IMR-90 (cell line): ENCODE results near the gene PMF1. TPM values are rescaled to one million over a fixed set of nuclear protein-coding genes. Genes with fewer than 3 reads are reported as not detected.

Source experiments
- ATAC-seq: fragments of 200-7000 bp; cut with Tn5 transposase; 2 replicates; pipeline ENCODE4 v1.9.1; 2020; ENCODE audit warnings: low read depth, mild to moderate bottlenecking, moderate library complexity
- BruUV-seq: library from RNA; stranded (reverse); fragments of 400-500 nt; replicated peaks from 2 replicates; lab custom pipeline; 2021; lab: Mats Ljungman, UMichigan
- CTCF ChIA-PET: fragments of 300-600 bp; formaldehyde crosslinking; extraction: SDS; loops from one replicate; lab custom pipeline; 2021; ENCODE audit warnings: antibody characterized with exemption; lab: Yijun Ruan, JAX
- POLR2A ChIA-PET: fragments of 300-600 bp; sonication (Branson Sonifier 250); formaldehyde crosslinking; loops from one replicate; lab custom pipeline; 2022; ENCODE audit warnings: antibody characterized with exemption; ENCODE audit not compliant: unreplicated experiment; lab: Charles Lee
- DNase-seq: peaks from one replicate; pipeline ENCODE4 v3.0.0; 2013
- H2AFZ ChIP-seq: replicated peaks from 2 replicates; pipeline ENCODE3; 2013; ENCODE audit warnings: low read length, mild to moderate bottlenecking; ENCODE audit not compliant: poor library complexity
- H2AK5ac ChIP-seq: 2 replicates; pipeline ENCODE4 v1.6.1; 2013; ENCODE audit warnings: low read depth, low read length, inconsistent platforms
- H2AK9ac ChIP-seq: replicated peaks from 2 replicates; pipeline ENCODE3; 2013; ENCODE audit warnings: mild to moderate bottlenecking, low read depth, low read length, moderate library complexity; ENCODE audit not compliant: poor library complexity
- H2BK120ac ChIP-seq: 2 replicates; pipeline ENCODE4 v1.6.1; 2013; ENCODE audit warnings: low read depth, low read length, inconsistent platforms
- H2BK15ac ChIP-seq: 3 replicates; pipeline ENCODE4 v1.6.1; 2013; ENCODE audit warnings: low read depth, low read length, inconsistent platforms
- H2BK20ac ChIP-seq: 2 replicates; pipeline ENCODE4 v1.6.1; 2013; ENCODE audit warnings: low read depth, mild to moderate bottlenecking, inconsistent platforms, low read length, moderate library complexity
- H2BK5ac ChIP-seq: 2 replicates; pipeline ENCODE4 v1.6.1; 2013; ENCODE audit warnings: mild to moderate bottlenecking, low read depth, low read length, inconsistent platforms; ENCODE audit not compliant: poor library complexity, severe bottlenecking
- H3K14ac ChIP-seq: replicated peaks from 2 replicates; pipeline ENCODE4 v1.6.1; 2013; ENCODE audit warnings: low read depth, low read length, inconsistent platforms
- H3K18ac ChIP-seq: 2 replicates; pipeline ENCODE4 v1.6.1; 2013; ENCODE audit warnings: low read depth, low read length, control low read depth
- H3K23ac ChIP-seq: 2 replicates; pipeline ENCODE4 v1.6.1; 2013; ENCODE audit warnings: low read depth, low read length, inconsistent platforms
- H3K27ac ChIP-seq: 2 replicates; pipeline ENCODE4 v1.5.1; 2013; ENCODE audit warnings: mild to moderate bottlenecking, control low read depth, low read length; ENCODE audit not compliant: insufficient read depth
- H3K27me3 ChIP-seq: 2 replicates; pipeline ENCODE4 v1.6.1; 2013; ENCODE audit warnings: low read length; ENCODE audit not compliant: control insufficient read depth, insufficient read depth
- H3K36me3 ChIP-seq: 2 replicates; pipeline ENCODE4 v1.6.1; 2013; ENCODE audit warnings: low read length, mixed read lengths; ENCODE audit not compliant: control insufficient read depth, insufficient read depth
- H3K4ac ChIP-seq: 2 replicates; pipeline ENCODE4 v1.6.1; 2013; ENCODE audit warnings: low read depth, low read length, inconsistent platforms
- H3K4me1 ChIP-seq: 2 replicates; pipeline ENCODE4 v1.6.1; 2013; ENCODE audit warnings: low read length, mixed read lengths; ENCODE audit not compliant: control insufficient read depth, insufficient read depth
- H3K4me2 ChIP-seq: 2 replicates; pipeline ENCODE4 v1.6.1; 2013; ENCODE audit warnings: low read depth, mild to moderate bottlenecking, control low read depth, low read length, moderate library complexity
- H3K4me3 ChIP-seq: 2 replicates; pipeline ENCODE4 v1.5.1; 2013; ENCODE audit warnings: low read depth, mild to moderate bottlenecking, control low read depth, low read length, moderate library complexity; ENCODE audit not compliant: insufficient read depth
- H3K56ac ChIP-seq: 2 replicates; pipeline ENCODE4 v1.6.1; 2013; ENCODE audit warnings: low read length, inconsistent platforms; ENCODE audit not compliant: insufficient read depth; ENCODE audit errors: extremely low read depth
- H3K79me1 ChIP-seq, 2 experiments: 2 replicates each; pipeline ENCODE4 v1.6.1; 2013; ENCODE audit warnings: low read length in 2 of 2, inconsistent platforms in 1 of 2, low read depth in 1 of 2
- H3K9ac ChIP-seq: 2 replicates; pipeline ENCODE4 v1.6.1; 2013; ENCODE audit warnings: low read depth, low read length, control low read depth
- H3K9me1 ChIP-seq: 2 replicates; pipeline ENCODE4 v1.6.1; 2013; ENCODE audit warnings: low read length, inconsistent platforms; ENCODE audit not compliant: insufficient read depth
- H3K9me3 ChIP-seq: 2 replicates; pipeline ENCODE4 v1.6.1; 2013; ENCODE audit warnings: low read length; ENCODE audit not compliant: control insufficient read depth, insufficient read depth
- H4K20me1 ChIP-seq: 2 replicates; pipeline ENCODE4 v1.6.1; 2013; ENCODE audit warnings: low read length, inconsistent platforms; ENCODE audit not compliant: insufficient read depth
- H4K5ac ChIP-seq: 2 replicates; pipeline ENCODE4 v1.6.1; 2013; ENCODE audit warnings: mild to moderate bottlenecking, low read depth, low read length, control low read depth
- H4K8ac ChIP-seq, 2 experiments: 2 replicates each; pipeline ENCODE4 v1.6.1; 2013; ENCODE audit warnings: low read depth in 2 of 2, low read length in 2 of 2, control low read depth in 1 of 2, inconsistent platforms in 1 of 2
- H4K91ac ChIP-seq: 2 replicates; pipeline ENCODE4 v1.6.1; 2013; ENCODE audit warnings: low read depth, low read length, inconsistent platforms; ENCODE audit not compliant: insufficient read depth
- BHLHE40 ChIP-seq: fragments of 150-350 bp; IDR thresholded peaks from 2 replicates; pipeline ENCODE4 v1.6.1; 2016; ENCODE audit warnings: mild to moderate bottlenecking, low read depth, low read length
- CEBPB ChIP-seq: IDR thresholded peaks from 2 replicates; pipeline ENCODE4 v1.6.1; 2012; ENCODE audit warnings: low read depth, low read length, improper control_type of control experiment
- CHD1 ChIP-seq: IDR thresholded peaks from 2 replicates; pipeline ENCODE4 v1.6.1; 2012; ENCODE audit warnings: low read depth, low read length, improper control_type of control experiment
- FOS ChIP-seq: fragments of 150-350 bp; IDR thresholded peaks from 2 replicates; pipeline ENCODE4 v1.6.1; 2016; ENCODE audit warnings: low read depth, low read length
- MAFK ChIP-seq: IDR thresholded peaks from 2 replicates; pipeline ENCODE4 v1.6.1; 2012; ENCODE audit warnings: low read depth, low read length, improper control_type of control experiment
- MAZ ChIP-seq: IDR thresholded peaks from 2 replicates; pipeline ENCODE4 v1.6.1; 2012; ENCODE audit warnings: low read depth, mild to moderate bottlenecking, low read length, improper control_type of control experiment, moderate library complexity, borderline replicate concordance
- MXI1 ChIP-seq: IDR thresholded peaks from 2 replicates; pipeline ENCODE4 v1.6.1; 2012; ENCODE audit warnings: low read depth, mild to moderate bottlenecking, low read length, moderate library complexity, borderline replicate concordance
- NFE2L2 ChIP-seq: fragments of 150-350 bp; IDR thresholded peaks from 2 replicates; pipeline ENCODE4 v1.6.1; 2016; ENCODE audit warnings: low read depth, mild to moderate bottlenecking, low read length
- POLR2A ChIP-seq: IDR thresholded peaks from 2 replicates; pipeline ENCODE4 v1.6.1; 2012; ENCODE audit warnings: mild to moderate bottlenecking, low read depth, low read length
- RAD21 ChIP-seq: IDR thresholded peaks from 2 replicates; pipeline ENCODE4 v1.6.1; 2012; ENCODE audit warnings: low read length, improper control_type of control experiment
- RCOR1 ChIP-seq: IDR thresholded peaks from 2 replicates; pipeline ENCODE4 v1.6.1; 2012; ENCODE audit warnings: mild to moderate bottlenecking, low read length, improper control_type of control experiment; ENCODE audit not compliant: insufficient replicate concordance
- RFX5 ChIP-seq: IDR thresholded peaks from 2 replicates; pipeline ENCODE4 v1.8.0; 2012; ENCODE audit warnings: low read depth, mild to moderate bottlenecking, low read length, moderate library complexity
- SMC3 ChIP-seq: fragments of 150-350 bp; IDR thresholded peaks from 2 replicates; pipeline ENCODE4 v1.6.1; 2016; ENCODE audit warnings: low read depth, mild to moderate bottlenecking, antibody characterized with exemption, low read length, moderate library complexity
- USF2 ChIP-seq: fragments of 150-350 bp; IDR thresholded peaks from 2 replicates; pipeline ENCODE4 v1.6.1; 2017; ENCODE audit warnings: mild to moderate bottlenecking, antibody characterized with exemption, low read length, low read depth
- WGBS, 2 experiments: methylation state at CpG; one replicate each; pipeline versions ENCODE4 v1.1.5 to v1.1.7; 2013; ENCODE audit warnings: missing lambda C conversion rate in 2 of 2; ENCODE audit not compliant: insufficient read length in 1 of 2; ENCODE audit errors: extremely low coverage in 2 of 2; 5-methylcytosine and 5-hydroxymethylcytosine counted together
- dilution Hi-C: fragments of 300-500 bp; cut with HindIII; formaldehyde crosslinking; loops from one replicate; pipeline ENCODE4 v1.14.3; 2018; ENCODE audit warnings: low sequenced_read_pairs; ENCODE audit not compliant: unreplicated experiment
- in situ Hi-C: fragments of 300-500 bp; cut with MboI; formaldehyde crosslinking; loops from 3 replicates; pipeline ENCODE4 v1.14.3; 2019; ENCODE audit warnings: low sequenced_read_pairs, inconsistent platforms, mixed read lengths
- intact Hi-C: fragments of 100-400 bp; cut with micrococcal nuclease; formaldehyde crosslinking; loops from 2 replicates; pipeline ENCODE4 v1.10.0; 2022
- polyA plus RNA-seq, 3 experiments: library from polyadenylated mRNA; depleted of rRNA; stranded (reverse); fragments of >200 nt; gene quantifications; 2 replicates each; pipeline ENCODE4 v1.2.3, GENCODE V29; 2012; ENCODE audit warnings: low replicate concordance in 1 of 3
- total RNA-seq: library from RNA; depleted of rRNA; stranded (reverse); fragments of >200 nt; gene quantifications from 2 replicates; pipeline ENCODE4 v1.2.3, GENCODE V29; 2012
- TF ChIP-seq, protein P1 (sequence below): fragments of 150-350 bp; IDR thresholded peaks from 2 replicates; pipeline ENCODE4 v1.6.1; 2016; ENCODE audit warnings: low read depth, mild to moderate bottlenecking, low read length, moderate library complexity, borderline replicate concordance
- TF ChIP-seq, protein P2 (sequence below): conservative IDR thresholded peaks from 2 replicates; pipeline ENCODE4 v1.5.1; 2012; ENCODE audit warnings: mild to moderate bottlenecking, low read depth, low read length, improper control_type of control experiment

Gene PMF1
- total and polyA plus RNA-seq, 2 of the 4 experiments (the other 2 are of a cell fraction) = 54.8 to 73.4 TPM

- Histone ChIP-seq H3K9me1 (peaks cover 3% of the 10 kb centered on the region; the same call in 1 of the 2 replicates), H3K18ac (no peak overlapping the region), H3K9ac (no peak overlapping the region), H2AFZ (no peak overlapping the region), H2BK15ac (no peak overlapping the region), H3K23ac (no peak overlapping the region), H2BK20ac (no peak overlapping the region), H4K5ac (no peak overlapping the region), H4K8ac (no peak overlapping the region), H3K36me3 (no peaks in the 10 kb centered on the region), H3K9me3 (no peaks in the 10 kb centered on the region), H3K4ac (no peak overlapping the region), H4K20me1 (no peaks in the 10 kb centered on the region), H3K56ac (no peak overlapping the region), H2BK120ac (no peak overlapping the region), H3K4me2 (no peak overlapping the region), H2AK5ac (no peak overlapping the region), H3K27ac (no peak overlapping the region), H3K14ac (no peak overlapping the region), H3K27me3 (no peaks in the 10 kb centered on the region), H2BK5ac (no peak overlapping the region), H3K4me1 (peaks cover 2% of the 10 kb centered on the region; the same call in 1 of the 2 replicates), H4K91ac (no peak overlapping the region), H3K79me1 (no peaks in the 10 kb centered on the region), H2AK9ac (no peak overlapping the region), H3K4me3 (no peak overlapping the region)
- TF ChIP-seq POLR2A (no peak), MAFK (no peak), MXI1 (no peak), USF2 (no peak), CEBPB (no peak), SMC3 (no peak), FOS (no peak), RCOR1 (no peak), RFX5 (no peak), MAZ (no peak), BHLHE40 (no peak), NFE2L2 (no peak), CHD1 (no peak), RAD21 (no peak)
- TF ChIP-seq, protein P1, sequence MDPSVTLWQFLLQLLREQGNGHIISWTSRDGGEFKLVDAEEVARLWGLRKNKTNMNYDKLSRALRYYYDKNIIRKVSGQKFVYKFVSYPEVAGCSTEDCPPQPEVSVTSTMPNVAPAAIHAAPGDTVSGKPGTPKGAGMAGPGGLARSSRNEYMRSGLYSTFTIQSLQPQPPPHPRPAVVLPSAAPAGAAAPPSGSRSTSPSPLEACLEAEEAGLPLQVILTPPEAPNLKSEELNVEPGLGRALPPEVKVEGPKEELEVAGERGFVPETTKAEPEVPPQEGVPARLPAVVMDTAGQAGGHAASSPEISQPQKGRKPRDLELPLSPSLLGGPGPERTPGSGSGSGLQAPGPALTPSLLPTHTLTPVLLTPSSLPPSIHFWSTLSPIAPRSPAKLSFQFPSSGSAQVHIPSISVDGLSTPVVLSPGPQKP = no peak
- TF ChIP-seq, protein P2, sequence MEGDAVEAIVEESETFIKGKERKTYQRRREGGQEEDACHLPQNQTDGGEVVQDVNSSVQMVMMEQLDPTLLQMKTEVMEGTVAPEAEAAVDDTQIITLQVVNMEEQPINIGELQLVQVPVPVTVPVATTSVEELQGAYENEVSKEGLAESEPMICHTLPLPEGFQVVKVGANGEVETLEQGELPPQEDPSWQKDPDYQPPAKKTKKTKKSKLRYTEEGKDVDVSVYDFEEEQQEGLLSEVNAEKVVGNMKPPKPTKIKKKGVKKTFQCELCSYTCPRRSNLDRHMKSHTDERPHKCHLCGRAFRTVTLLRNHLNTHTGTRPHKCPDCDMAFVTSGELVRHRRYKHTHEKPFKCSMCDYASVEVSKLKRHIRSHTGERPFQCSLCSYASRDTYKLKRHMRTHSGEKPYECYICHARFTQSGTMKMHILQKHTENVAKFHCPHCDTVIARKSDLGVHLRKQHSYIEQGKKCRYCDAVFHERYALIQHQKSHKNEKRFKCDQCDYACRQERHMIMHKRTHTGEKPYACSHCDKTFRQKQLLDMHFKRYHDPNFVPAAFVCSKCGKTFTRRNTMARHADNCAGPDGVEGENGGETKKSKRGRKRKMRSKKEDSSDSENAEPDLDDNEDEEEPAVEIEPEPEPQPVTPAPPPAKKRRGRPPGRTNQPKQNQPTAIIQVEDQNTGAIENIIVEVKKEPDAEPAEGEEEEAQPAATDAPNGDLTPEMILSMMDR = no peak
- intact Hi-C loops = no loop called here
- BruUV-seq = no TSS peak
- no CpG with 5 or more reads among the region's 5 CpGs for WGBS, 2 experiments
- CTCF ChIA-PET = interaction anchor here (0.7 kb wide), 1 partner anchor 11 kb away, joined by 3 read pairs; no protein-coding TSS in a partner anchor
- POLR2A ChIA-PET = no interaction called here
- in situ Hi-C loops = no loop called here
- ATAC-seq (no peak), DNase-seq (no peak)
- dilution Hi-C loops = no loop called here
These were observed 45.3 kb upstream of the PMF1 start for GRCh38 chr1:156167536-156167935.
